ENCODE measurements around the gene CCDC107. TPM values are rescaled to one million over a fixed set of nuclear protein-coding genes. Genes with fewer than 3 reads are reported as not detected.

Gene CCDC107
- 42.1 TPM for polyA plus RNA-seq (2012; ENCODE audit: insufficient read length, low read depth)

GRCh38 chr9:35658137-35658967 is at the start of gene CCDC107:
TSS of gene CCDC107 (plus strand) at chr9:35658292. CDS start at chr9:35658380, 88 bp downstream.
- TF ChIP-seq SIN3A (IDR thresholded peaks at IDR 0.05; ENCODE audit: borderline replicate concordance, insufficient read depth, low read length) = no peak
- TF ChIP-seq TAF1 (IDR thresholded peaks at IDR 0.05; ENCODE audit: borderline replicate concordance, insufficient read depth, low read length) = peak; percentile 79; the same call in 1 of the 2 replicates
- TF ChIP-seq REST (IDR thresholded peaks at IDR 0.05; ENCODE audit: insufficient read depth in 1 of 2, low read depth in 2 of 2, low read length in 2 of 2) = peak in 1 of 2 experiments; percentile 63; a peak in 2 of 4 replicates
- TF ChIP-seq POLR2AphosphoS5 (IDR thresholded peaks at IDR 0.05; ENCODE audit: low read depth, low read length) = peak; percentile 79
- TF ChIP-seq FOXP2 (optimal IDR thresholded peaks at IDR 0.05; ENCODE audit: borderline replicate concordance, extremely low read depth, extremely low read length, insufficient read depth) = peak; percentile 60

- no peak for TF ChIP-seq POLR2AphosphoS5 (IDR thresholded peaks at IDR 0.05; ENCODE audit: low read depth, low read length)
- no peak for TF ChIP-seq REST (IDR thresholded peaks at IDR 0.05; ENCODE audit: insufficient read depth in 1 of 2, low read depth in 2 of 2, low read length in 2 of 2)
- TF ChIP-seq TAF1 (IDR thresholded peaks at IDR 0.05; ENCODE audit: borderline replicate concordance, insufficient read depth, low read length) = no peak
- TF ChIP-seq SIN3A (IDR thresholded peaks at IDR 0.05; ENCODE audit: borderline replicate concordance, insufficient read depth, low read length) = no peak
- no peak for TF ChIP-seq FOXP2 (optimal IDR thresholded peaks at IDR 0.05; ENCODE audit: borderline replicate concordance, extremely low read depth, extremely low read length, insufficient read depth)
These were observed 48.9 kb upstream of the CCDC107 start for GRCh38 chr9:35609001-35609819.

GRCh38 chr9:35609820-35610163 is 48.3 kb upstream of the CCDC107 start:
- TF ChIP-seq SIN3A (IDR thresholded peaks at IDR 0.05; ENCODE audit: borderline replicate concordance, insufficient read depth, low read length) = no peak
- no peak for TF ChIP-seq FOXP2 (optimal IDR thresholded peaks at IDR 0.05; ENCODE audit: borderline replicate concordance, extremely low read depth, extremely low read length, insufficient read depth)
- TF ChIP-seq TAF1 (IDR thresholded peaks at IDR 0.05; ENCODE audit: borderline replicate concordance, insufficient read depth, low read length) = no peak
- no peak for TF ChIP-seq REST (IDR thresholded peaks at IDR 0.05; ENCODE audit: insufficient read depth in 1 of 2, low read depth in 2 of 2, low read length in 2 of 2)
- TF ChIP-seq POLR2AphosphoS5 (IDR thresholded peaks at IDR 0.05; ENCODE audit: low read depth, low read length) = no peak

- TF ChIP-seq REST (IDR thresholded peaks at IDR 0.05; ENCODE audit: insufficient read depth in 1 of 2, low read depth in 2 of 2, low read length in 2 of 2) (no peak), FOXP2 (optimal IDR thresholded peaks at IDR 0.05; ENCODE audit: borderline replicate concordance, extremely low read depth, extremely low read length, insufficient read depth) (no peak), POLR2AphosphoS5 (IDR thresholded peaks at IDR 0.05; ENCODE audit: low read depth, low read length) (no peak), TAF1 (IDR thresholded peaks at IDR 0.05; ENCODE audit: borderline replicate concordance, insufficient read depth, low read length) (no peak), SIN3A (IDR thresholded peaks at IDR 0.05; ENCODE audit: borderline replicate concordance, insufficient read depth, low read length) (no peak)
These were observed 46.8 kb upstream of the CCDC107 start for GRCh38 chr9:35611230-35611797.

Measured in PFSK-1 (cell line).